HFFc6 (cell line): ENCODE results near the gene IL2RG. TPM values are rescaled to one million over a fixed set of nuclear protein-coding genes. Genes with fewer than 3 reads are reported as not detected.

Source experiments
- DNase-seq: peaks from one replicate; pipeline ENCODE4 v3.0.0-alpha.2; 2018
- H3K27ac Mint-ChIP-seq: 2 replicates; pipeline ENCODE4 v1.8.0; 2020; ENCODE audit warnings: mild to moderate bottlenecking, mixed read lengths
- H3K27me3 Mint-ChIP-seq: 2 replicates; pipeline ENCODE4 v1.8.0; 2021; ENCODE audit warnings: mild to moderate bottlenecking, moderate library complexity, mixed read lengths; ENCODE audit not compliant: insufficient read depth
- H3K36me3 Mint-ChIP-seq: 2 replicates; pipeline ENCODE4 v1.8.0; 2021; ENCODE audit warnings: low read depth, mixed read lengths
- H3K4me1 Mint-ChIP-seq: 2 replicates; pipeline ENCODE4 v1.8.0; 2020; ENCODE audit warnings: low read depth, mixed read lengths
- H3K4me3 Mint-ChIP-seq: 2 replicates; pipeline ENCODE4 v1.8.0; 2020; ENCODE audit warnings: mild to moderate bottlenecking, moderate library complexity, mixed read lengths
- H3K9me3 Mint-ChIP-seq: 2 replicates; pipeline ENCODE4 v1.8.0; 2020; ENCODE audit warnings: mild to moderate bottlenecking, mixed read lengths
- long read RNA-seq: library from polyadenylated mRNA; unstranded; transcript quantifications from one replicate; pipeline ENCODE4 v2.0.0, GENCODE V29; 2019
- total RNA-seq, 6 experiments: library from RNA; stranded (reverse); fragmentation: NEBNext Ultra II Directional; extraction: Animal tissue kit (Norgen Biotek cat#: 25700); gene quantifications; 2 replicates in 1 of 6; 3 replicates in 5 of 6; pipeline ENCODE4 v1.2.3, GENCODE V29; 2021
- TF ChIP-seq, protein P1 (sequence below): fragments of 200-600 bp; sonication (generic); IDR thresholded peaks from 2 replicates; pipeline ENCODE4 v1.5.0; 2021; ENCODE audit warnings: antibody characterized with exemption, mild to moderate bottlenecking

The IL2RG gene
- under 1 TPM in 2 of 6 experiments, not detected in 4; 0.37 to 0.43 TPM for total RNA-seq
- long read RNA-seq, result 0 reads

DNA sequence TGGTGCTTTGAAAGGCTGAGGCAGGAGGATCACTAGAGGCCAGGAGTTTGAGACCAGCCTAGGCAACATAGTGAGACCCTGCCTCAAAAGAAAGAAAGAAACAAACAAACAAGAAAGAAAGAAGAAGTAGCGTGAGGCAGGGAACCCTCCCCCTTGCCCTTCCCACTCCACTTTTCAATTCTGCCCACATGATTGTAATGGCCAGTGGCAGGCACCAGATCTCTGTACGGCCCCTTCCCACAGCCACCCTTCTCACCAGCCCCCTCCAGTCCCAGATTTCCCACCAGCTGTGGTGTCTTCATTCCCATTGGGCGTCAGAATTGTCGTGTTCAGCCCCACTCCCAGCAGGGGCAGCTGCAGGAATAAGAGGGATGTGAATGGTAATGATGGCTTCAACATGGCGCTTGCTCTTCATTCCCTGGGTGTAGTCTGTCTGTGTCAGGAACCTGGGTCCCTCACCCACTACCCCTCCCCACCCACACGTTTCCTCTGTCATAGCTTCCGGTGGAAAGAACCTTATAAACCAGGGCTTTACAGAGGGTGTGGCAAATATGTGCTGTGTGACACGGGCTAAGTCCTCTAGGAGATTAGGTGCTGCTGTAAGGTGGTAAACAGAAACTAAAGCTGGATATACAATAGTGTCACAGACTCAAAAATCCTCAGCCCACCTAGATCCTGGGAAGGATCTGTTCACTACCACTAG is at the start of gene IL2RG:
Gene IL2RG (minus strand): TSS at position 437 of the 703 bp plus-strand sequence. CDS start 38 bp downstream, at position 399.
- H3K27ac Mint-ChIP-seq, result no peak within 1 kb of the TSS
- H3K36me3 Mint-ChIP-seq, result no peaks in the 10 kb centered on the region

DNA sequence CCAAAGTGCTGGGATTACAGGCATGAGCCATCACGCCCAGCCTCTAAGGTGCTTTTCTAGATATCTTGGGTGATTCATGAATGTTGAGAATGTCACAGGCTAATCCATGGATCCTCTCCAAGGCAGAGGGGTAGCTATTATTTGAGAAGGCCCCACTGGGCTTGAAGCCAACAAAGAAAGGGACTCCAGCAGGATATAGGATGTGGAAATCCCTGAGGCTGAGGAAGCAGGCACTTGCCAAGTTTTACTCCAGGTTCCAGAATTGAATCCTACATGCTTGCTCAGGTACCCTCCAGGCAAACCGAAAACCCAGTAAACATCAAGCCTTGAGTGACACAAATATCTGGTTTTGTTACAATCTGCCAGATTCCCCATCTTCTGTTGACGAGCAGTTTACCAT is 49.1 kb upstream of the IL2RG start:
- DNase-seq, result no peak
- Mint-ChIP-seq H3K36me3 (no peaks in the 10 kb centered on the region), H3K27me3 (peaks cover 9% of the 10 kb centered on the region), H3K9me3 (no peaks in the 10 kb centered on the region), H3K27ac (no peak overlapping the region), H3K4me3 (no peak overlapping the region), H3K4me1 (no peaks in the 10 kb centered on the region)
- TF ChIP-seq, protein P1, sequence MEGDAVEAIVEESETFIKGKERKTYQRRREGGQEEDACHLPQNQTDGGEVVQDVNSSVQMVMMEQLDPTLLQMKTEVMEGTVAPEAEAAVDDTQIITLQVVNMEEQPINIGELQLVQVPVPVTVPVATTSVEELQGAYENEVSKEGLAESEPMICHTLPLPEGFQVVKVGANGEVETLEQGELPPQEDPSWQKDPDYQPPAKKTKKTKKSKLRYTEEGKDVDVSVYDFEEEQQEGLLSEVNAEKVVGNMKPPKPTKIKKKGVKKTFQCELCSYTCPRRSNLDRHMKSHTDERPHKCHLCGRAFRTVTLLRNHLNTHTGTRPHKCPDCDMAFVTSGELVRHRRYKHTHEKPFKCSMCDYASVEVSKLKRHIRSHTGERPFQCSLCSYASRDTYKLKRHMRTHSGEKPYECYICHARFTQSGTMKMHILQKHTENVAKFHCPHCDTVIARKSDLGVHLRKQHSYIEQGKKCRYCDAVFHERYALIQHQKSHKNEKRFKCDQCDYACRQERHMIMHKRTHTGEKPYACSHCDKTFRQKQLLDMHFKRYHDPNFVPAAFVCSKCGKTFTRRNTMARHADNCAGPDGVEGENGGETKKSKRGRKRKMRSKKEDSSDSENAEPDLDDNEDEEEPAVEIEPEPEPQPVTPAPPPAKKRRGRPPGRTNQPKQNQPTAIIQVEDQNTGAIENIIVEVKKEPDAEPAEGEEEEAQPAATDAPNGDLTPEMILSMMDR, result no peak

More for the DNA sequence above, at the start of gene IL2RG:
- Mint-ChIP-seq H3K9me3 (no peaks in the 10 kb centered on the region), H3K27me3 (peaks cover 16% of the 10 kb centered on the region), H3K4me1 (no peaks in the 10 kb centered on the region; the same call in 1 of the 2 replicates), H3K4me3 (no peak within 1 kb of the TSS; the same call in 1 of the 2 replicates)
- no peak for DNase-seq
- TF ChIP-seq, protein P1, result no peak

DNA sequence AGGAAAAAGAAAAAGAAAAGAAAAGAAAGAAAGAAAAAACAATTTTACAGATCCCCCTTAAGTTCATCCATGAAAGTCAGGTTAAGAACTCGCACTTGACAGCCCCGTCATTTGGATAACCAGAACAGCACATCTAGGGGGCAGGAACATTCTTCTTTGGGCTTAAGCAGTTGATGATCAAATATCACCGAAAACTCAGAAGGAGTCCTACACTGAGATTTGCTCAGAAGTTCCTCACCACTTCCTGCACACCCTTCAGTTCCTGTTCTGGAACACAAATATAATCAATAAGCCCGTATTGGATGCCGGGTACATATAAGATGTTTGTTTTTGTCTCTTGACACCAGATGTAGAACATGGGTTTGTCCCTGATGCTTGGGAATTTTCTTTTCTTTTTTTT is 48.0 kb upstream of the IL2RG start:
- H3K27ac Mint-ChIP-seq, result no peak overlapping the region
- no peaks in the 10 kb centered on the region for H3K9me3 Mint-ChIP-seq

DNA sequence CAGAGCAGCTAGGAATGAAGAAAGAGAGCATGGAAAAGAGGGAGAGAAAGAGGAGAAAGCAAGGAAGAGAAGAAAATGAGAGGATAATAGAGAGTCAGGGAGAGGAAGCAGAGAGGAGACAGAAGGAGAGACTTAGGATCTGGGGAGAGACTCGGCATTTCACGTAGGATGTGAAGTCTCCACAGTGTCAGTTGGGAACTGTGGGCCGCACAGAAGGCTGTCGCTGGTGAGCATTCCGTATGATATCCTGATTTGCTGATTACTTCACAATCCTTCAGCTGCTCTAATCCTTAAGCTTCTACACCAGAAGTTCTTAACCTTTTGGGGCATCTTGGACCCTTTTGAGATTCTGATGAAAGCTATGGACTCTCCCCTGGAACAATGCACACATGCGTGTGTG is 47.2 kb upstream of the IL2RG start:
- no peaks in the 10 kb centered on the region for H3K4me1 Mint-ChIP-seq

More for the DNA sequence above, 48.0 kb upstream of the IL2RG start:
- DNase-seq, result no peak
- Mint-ChIP-seq H3K4me3 (no peak overlapping the region), H3K4me1 (no peaks in the 10 kb centered on the region), H3K27me3 (peaks cover 9% of the 10 kb centered on the region), H3K36me3 (no peaks in the 10 kb centered on the region)
- TF ChIP-seq, protein P1, result no peak

DNA sequence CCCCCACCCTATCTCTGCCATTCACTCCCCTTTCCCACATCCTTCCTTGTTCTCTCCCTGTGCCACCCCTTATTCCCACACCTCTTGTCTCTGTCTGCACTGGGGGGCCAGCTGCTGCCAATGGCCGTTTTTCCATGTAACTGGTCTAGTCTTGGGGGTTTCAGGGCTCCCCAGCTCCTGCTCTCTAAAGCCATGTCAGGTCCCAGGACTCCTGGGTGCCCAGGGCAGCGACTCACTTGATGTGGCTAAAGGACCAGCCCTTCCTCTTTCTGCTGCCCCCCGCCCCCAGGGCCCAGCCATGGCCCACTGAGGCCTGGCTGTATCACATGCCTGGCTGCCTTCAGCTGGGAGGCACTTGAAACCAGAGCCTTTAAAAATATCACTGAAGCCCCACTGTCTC is 43.3 kb upstream of the IL2RG start:
- no peaks in the 10 kb centered on the region for H3K9me3 Mint-ChIP-seq

More for the DNA sequence above, 47.2 kb upstream of the IL2RG start:
- Mint-ChIP-seq H3K27ac (no peak overlapping the region), H3K27me3 (peaks cover 13% of the 10 kb centered on the region), H3K9me3 (no peaks in the 10 kb centered on the region), H3K36me3 (no peaks in the 10 kb centered on the region), H3K4me3 (no peak overlapping the region)
- TF ChIP-seq, protein P1, result no peak
- no peak for DNase-seq

More for the DNA sequence above, 43.3 kb upstream of the IL2RG start:
- no peaks in the 10 kb centered on the region for H3K36me3 Mint-ChIP-seq
- DNase-seq, result no peak
- no peaks in the 10 kb centered on the region for H3K4me1 Mint-ChIP-seq
- H3K27me3 Mint-ChIP-seq, result peaks cover 5% of the 10 kb centered on the region; the same call in 1 of the 2 replicates
- no peak overlapping the region for H3K4me3 Mint-ChIP-seq
- H3K27ac Mint-ChIP-seq, result no peak overlapping the region
- TF ChIP-seq, protein P1, result no peak
